Cardiac fibroblast (primary cell): ENCODE measurements around the gene COMMD9.

Source experiments
- DNase-seq, 2 donors: peaks; one replicate each; pipeline versions ENCODE4 v3.0.0 to v3.0.0-alpha.2; 2010; ENCODE audit warnings: low read depth in 2 of 2
- H3K4me3 ChIP-seq, 2 donors: replicated peaks in 1 of 2; 1 replicate in 1 of 2; 2 replicates in 1 of 2; pipeline ENCODE4 v1.5.1; 2011; ENCODE audit warnings: low read depth in 2 of 2, low read length in 2 of 2, mild to moderate bottlenecking in 2 of 2, moderate library complexity in 1 of 2
- TF ChIP-seq, protein P1 (sequence below): IDR thresholded peaks from one replicate; pipeline ENCODE4 v1.5.1; 2011; ENCODE audit warnings: low read depth, mild to moderate bottlenecking, low read length, inconsistent platforms

The COMMD9 gene

GRCh38 chr11:36295926-36296325 lies 6.7 kb upstream of the COMMD9 start, which contains the start of gene PRR5L:
TSS of gene PRR5L (plus strand) at chr11:36296288. CDS start at chr11:36401122, 104,834 bp downstream.
- no peak within 1 kb of the TSS for H3K4me3 ChIP-seq
- no peak for DNase-seq
- TF ChIP-seq, protein P1, sequence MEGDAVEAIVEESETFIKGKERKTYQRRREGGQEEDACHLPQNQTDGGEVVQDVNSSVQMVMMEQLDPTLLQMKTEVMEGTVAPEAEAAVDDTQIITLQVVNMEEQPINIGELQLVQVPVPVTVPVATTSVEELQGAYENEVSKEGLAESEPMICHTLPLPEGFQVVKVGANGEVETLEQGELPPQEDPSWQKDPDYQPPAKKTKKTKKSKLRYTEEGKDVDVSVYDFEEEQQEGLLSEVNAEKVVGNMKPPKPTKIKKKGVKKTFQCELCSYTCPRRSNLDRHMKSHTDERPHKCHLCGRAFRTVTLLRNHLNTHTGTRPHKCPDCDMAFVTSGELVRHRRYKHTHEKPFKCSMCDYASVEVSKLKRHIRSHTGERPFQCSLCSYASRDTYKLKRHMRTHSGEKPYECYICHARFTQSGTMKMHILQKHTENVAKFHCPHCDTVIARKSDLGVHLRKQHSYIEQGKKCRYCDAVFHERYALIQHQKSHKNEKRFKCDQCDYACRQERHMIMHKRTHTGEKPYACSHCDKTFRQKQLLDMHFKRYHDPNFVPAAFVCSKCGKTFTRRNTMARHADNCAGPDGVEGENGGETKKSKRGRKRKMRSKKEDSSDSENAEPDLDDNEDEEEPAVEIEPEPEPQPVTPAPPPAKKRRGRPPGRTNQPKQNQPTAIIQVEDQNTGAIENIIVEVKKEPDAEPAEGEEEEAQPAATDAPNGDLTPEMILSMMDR, result no peak

DNA sequence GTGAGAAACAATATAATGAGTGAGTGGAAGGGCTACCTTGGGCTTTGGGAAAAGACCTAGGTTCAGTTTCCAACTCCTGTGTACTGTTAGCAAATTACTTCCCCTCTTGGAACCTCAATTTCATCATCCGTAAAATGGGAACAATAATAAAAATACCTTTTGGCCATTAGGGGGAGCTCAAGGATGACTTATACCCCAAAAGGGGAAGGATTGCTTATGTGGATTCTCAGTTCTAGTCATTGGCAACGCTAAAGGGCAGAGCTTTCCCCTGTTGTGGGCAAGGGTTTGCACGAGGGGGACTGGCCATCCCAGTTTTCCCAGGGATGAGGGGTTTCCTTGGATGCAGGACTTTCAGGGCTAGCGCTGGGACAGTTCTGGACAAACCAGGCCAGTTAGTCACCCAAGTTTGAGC lies 3.1 kb upstream of the COMMD9 start:
- DNase-seq, result peak; percentile 63 to 73
- TF ChIP-seq, protein P1, result peak; percentile 39
- no peak overlapping the region for H3K4me3 ChIP-seq

DNA sequence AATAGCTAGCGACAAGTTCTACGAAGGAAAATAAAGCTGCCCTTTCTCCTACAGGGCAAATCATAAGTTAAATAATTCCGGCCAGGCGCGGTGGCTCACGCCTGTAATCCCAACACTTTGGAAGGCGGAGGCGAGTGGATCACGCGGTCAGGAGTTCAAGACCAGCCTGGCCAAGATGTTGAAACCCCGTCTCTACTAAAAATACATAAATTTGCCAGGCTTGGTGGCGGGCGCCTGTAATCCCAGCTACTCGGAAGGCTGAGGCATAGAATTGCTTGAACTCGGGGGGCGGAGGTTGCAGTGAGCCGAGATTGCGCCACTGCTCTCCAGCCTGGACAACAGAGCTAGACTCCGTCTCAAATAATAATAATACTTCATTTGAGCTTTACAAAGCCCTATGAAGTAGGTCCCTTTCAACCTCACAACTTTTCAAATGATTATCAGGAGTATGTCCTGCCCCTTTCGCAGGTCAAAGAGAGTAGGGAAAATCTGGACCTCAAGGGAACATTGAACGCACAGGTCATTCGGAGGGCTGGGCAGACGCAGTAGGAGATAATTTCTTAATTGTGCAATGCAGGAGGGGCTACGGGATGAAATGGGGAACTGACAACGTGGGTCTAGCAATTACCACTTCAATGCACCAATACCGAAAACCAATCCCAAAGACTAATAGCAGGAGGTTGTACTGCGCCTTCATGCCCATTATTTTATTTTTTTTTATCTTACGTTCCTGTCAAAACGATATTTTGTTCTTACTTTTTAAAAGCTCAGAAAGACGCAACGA lies 590 bp downstream of the COMMD9 start:
- DNase-seq, result peak in 1 of 2 donors; percentile 22

GRCh38 chr11:36282926-36283325 lies 6.3 kb downstream of the COMMD9 start:
- TF ChIP-seq, protein P1, result no peak
- no peak overlapping the region for H3K4me3 ChIP-seq
- no peak for DNase-seq

More for the DNA sequence above, 590 bp downstream of the COMMD9 start:
- H3K4me3 ChIP-seq, result peak overlapping the region; percentile 72 to 74
- TF ChIP-seq, protein P1, result no peak

DNA sequence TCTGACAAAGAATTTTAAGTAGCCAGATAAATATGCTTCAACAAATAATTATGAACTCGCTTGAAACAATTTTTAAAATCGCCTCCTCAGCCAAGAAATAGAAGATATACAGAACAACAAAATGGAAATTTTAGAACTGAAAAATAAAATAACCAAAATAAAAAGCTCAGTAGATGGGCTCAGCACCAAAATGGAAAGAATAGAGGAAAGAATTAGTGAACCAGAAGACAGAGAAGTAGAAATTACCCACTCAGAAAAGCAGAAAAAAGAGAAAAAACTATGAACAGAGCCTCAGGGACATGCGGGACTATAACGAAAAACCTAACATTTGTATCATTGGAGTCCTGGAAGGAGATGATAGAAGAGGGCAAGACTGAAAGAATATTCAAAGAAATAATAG lies 7.4 kb downstream of the COMMD9 start:
- DNase-seq, result no peak
- TF ChIP-seq, protein P1, result no peak
- H3K4me3 ChIP-seq, result no peak overlapping the region

GRCh38 chr11:36280531-36280930 lies 8.7 kb downstream of the COMMD9 start:
- no peak overlapping the region for H3K4me3 ChIP-seq
- TF ChIP-seq, protein P1, result no peak
- peak; percentile 17 to 21 for DNase-seq
